Glutamatergic neuron (in vitro differentiated cells): Measurements from ENCODE around the gene TMPRSS7. TPM values are rescaled to one million over a fixed set of nuclear protein-coding genes. Genes with fewer than 3 reads are reported as not detected.

Experiments used
- DNase-seq: peaks from one replicate; pipeline ENCODE4 v3.0.0; 2022
- H3K27ac Mint-ChIP-seq: one replicate; pipeline ENCODE4 v1.8.0; 2020; ENCODE audit warnings: mild to moderate bottlenecking, mixed read lengths, inconsistent platforms; ENCODE audit not compliant: unreplicated experiment
- H3K27me3 Mint-ChIP-seq: one replicate; pipeline ENCODE4 v1.8.0; 2020; ENCODE audit warnings: mild to moderate bottlenecking, moderate library complexity, mixed read lengths, inconsistent platforms; ENCODE audit not compliant: unreplicated experiment
- H3K36me3 Mint-ChIP-seq: one replicate; pipeline ENCODE4 v1.8.0; 2020; ENCODE audit warnings: mild to moderate bottlenecking, mixed read lengths, inconsistent platforms; ENCODE audit not compliant: unreplicated experiment
- H3K4me1 Mint-ChIP-seq: one replicate; pipeline ENCODE4 v1.8.0; 2020; ENCODE audit warnings: mild to moderate bottlenecking, low read depth, mixed read lengths, inconsistent platforms; ENCODE audit not compliant: unreplicated experiment
- H3K4me3 Mint-ChIP-seq: one replicate; pipeline ENCODE4 v1.8.0; 2020; ENCODE audit warnings: mild to moderate bottlenecking, mixed read lengths, inconsistent platforms; ENCODE audit not compliant: unreplicated experiment
- H3K9me3 Mint-ChIP-seq: one replicate; pipeline ENCODE4 v1.8.0; 2020; ENCODE audit warnings: mild to moderate bottlenecking, moderate library complexity, mixed read lengths, inconsistent platforms; ENCODE audit not compliant: unreplicated experiment
- total RNA-seq: library from RNA; stranded (reverse); fragmentation: NEBNext Ultra II Directional; extraction: Animal tissue kit (Norgen Biotek cat#: 25700); gene quantifications from one replicate; pipeline ENCODE4 v1.2.1, GENCODE V29; 2021; ENCODE audit not compliant: unreplicated experiment
- TF ChIP-seq, protein P1 (sequence below): fragments of 200-600 bp; sonication (generic); IDR thresholded peaks from one replicate; pipeline ENCODE4 v1.5.0; 2021; ENCODE audit not compliant: partially characterized antibody, unreplicated experiment

The TMPRSS7 gene
- total RNA-seq, 1 donor from 2014 or later: not detected

DNA sequence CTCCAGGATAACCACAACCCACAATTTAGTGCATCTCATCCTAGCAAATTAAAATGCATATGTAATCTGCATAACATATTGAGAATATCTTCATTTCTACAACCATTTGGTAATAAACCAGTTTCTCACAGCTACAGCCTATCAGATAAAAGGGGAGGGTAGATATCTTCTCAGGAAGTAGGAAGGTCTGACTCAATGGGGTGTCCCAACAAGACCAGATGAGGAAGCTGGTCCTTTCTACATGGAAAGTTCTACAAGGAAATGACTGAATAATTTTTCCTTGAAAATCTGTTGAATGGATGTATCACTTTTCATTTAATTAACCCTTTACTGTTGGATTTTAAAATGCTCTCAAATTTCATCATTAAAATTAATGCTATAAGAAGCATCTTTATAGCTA, 17.4 kb upstream of the TMPRSS7 start:
- H3K27me3 Mint-ChIP-seq: peaks cover 1% of the 10 kb centered on the region
- no peak overlapping the region for H3K27ac Mint-ChIP-seq
- peaks cover 14% of the 10 kb centered on the region for H3K4me1 Mint-ChIP-seq
- H3K4me3 Mint-ChIP-seq: no peak overlapping the region
- peaks cover 2% of the 10 kb centered on the region for H3K9me3 Mint-ChIP-seq
- H3K36me3 Mint-ChIP-seq: peaks cover 8% of the 10 kb centered on the region
- no peak for DNase-seq
- TF ChIP-seq, protein P1, sequence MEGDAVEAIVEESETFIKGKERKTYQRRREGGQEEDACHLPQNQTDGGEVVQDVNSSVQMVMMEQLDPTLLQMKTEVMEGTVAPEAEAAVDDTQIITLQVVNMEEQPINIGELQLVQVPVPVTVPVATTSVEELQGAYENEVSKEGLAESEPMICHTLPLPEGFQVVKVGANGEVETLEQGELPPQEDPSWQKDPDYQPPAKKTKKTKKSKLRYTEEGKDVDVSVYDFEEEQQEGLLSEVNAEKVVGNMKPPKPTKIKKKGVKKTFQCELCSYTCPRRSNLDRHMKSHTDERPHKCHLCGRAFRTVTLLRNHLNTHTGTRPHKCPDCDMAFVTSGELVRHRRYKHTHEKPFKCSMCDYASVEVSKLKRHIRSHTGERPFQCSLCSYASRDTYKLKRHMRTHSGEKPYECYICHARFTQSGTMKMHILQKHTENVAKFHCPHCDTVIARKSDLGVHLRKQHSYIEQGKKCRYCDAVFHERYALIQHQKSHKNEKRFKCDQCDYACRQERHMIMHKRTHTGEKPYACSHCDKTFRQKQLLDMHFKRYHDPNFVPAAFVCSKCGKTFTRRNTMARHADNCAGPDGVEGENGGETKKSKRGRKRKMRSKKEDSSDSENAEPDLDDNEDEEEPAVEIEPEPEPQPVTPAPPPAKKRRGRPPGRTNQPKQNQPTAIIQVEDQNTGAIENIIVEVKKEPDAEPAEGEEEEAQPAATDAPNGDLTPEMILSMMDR: no peak

DNA sequence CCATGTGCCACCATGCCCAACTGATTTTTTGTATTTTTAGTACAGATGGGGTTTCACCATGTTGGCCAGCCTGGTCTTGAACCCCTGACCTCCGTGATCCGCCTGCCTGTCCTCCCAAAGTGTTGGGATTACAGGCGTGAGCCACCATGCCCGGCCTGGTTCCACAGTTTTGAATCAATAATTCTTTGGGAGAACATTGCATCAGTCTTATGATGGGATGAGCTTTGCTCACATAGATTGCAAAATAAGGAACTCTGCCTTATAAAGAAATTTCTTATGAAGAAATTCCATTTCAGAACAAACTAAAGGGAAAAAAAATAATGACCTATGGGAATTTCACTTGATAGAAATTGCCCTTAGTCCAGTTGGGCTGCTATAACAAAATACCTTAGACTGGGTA, 15.8 kb upstream of the TMPRSS7 start:
- H3K27ac Mint-ChIP-seq: no peak overlapping the region

DNA sequence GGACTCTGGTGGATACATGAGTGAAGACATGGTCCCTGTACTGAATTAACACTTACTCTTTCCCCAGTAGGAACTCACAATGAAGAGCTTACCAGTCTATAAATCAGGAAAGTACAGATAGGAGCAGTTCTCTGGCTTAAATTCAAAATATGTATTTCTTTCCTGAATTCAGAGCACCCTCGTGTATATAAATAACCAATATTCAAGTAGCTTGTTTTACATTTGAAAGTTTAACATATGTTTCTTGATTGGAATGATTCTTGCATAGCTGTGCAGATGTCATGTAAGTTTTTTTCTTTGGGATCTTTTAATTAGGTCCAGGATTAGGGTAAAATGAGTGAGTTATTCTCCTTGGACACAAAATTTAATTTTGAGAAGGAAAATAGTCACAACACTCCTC, 14.8 kb upstream of the TMPRSS7 start:
- Mint-ChIP-seq H3K27ac (no peak overlapping the region), H3K4me1 (peaks cover under 1% of the 10 kb centered on the region), H3K36me3 (peaks cover 10% of the 10 kb centered on the region), H3K27me3 (peaks cover 1% of the 10 kb centered on the region), H3K9me3 (no peaks in the 10 kb centered on the region), H3K4me3 (no peak overlapping the region)
- DNase-seq: no peak
- TF ChIP-seq, protein P1: no peak

More for the DNA sequence above, 15.8 kb upstream of the TMPRSS7 start:
- Mint-ChIP-seq H3K9me3 (no peaks in the 10 kb centered on the region), H3K4me3 (no peak overlapping the region), H3K27me3 (peaks cover 1% of the 10 kb centered on the region), H3K36me3 (peaks cover 10% of the 10 kb centered on the region), H3K4me1 (peaks cover under 1% of the 10 kb centered on the region)
- DNase-seq: no peak
- TF ChIP-seq, protein P1: no peak

DNA sequence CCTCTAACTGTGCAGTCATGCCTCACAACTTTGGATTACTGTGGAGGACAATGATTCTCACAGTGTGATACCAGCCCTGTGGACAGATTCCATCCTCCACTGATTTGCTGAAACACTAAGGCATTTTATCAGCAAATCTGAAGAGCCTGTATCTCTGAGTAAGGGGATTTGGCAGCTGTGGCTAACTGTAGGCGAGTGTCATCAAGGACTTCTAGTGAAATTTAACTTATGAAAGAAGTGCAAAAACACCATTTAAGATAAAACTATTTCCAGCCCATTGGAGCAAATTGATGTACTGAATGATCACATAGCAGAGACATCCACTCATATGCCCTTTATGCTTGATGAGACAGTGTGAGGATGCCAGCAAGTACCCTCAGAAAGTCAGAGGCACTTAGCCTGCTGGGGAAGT, 13.9 kb upstream of the TMPRSS7 start:
- H3K4me3 Mint-ChIP-seq: no peak overlapping the region
- no peak overlapping the region for H3K27ac Mint-ChIP-seq
- peaks cover 1% of the 10 kb centered on the region for H3K27me3 Mint-ChIP-seq
- peaks cover 4% of the 10 kb centered on the region for H3K4me1 Mint-ChIP-seq
- TF ChIP-seq, protein P1: no peak
- DNase-seq: no peak
- peaks cover 10% of the 10 kb centered on the region for H3K36me3 Mint-ChIP-seq
- H3K9me3 Mint-ChIP-seq: peaks cover 3% of the 10 kb centered on the region

DNA sequence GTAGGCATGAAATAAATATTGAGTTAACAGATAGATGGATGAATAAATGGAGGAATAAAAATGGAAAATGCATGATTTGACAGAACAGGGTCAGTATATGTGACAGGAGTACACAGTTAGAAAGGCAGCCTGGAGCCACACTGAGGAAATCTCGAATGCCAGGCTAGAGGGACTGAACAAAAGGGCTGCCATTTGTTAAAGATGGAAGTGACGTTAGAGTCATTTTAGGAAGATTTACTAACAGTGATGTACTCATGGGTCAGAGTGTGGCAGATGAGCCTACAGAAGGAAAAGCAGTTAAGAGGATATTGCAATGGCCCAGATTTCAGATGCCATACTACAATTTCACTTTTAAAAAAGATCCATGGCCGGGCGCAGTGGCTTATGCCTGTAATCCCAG, 7.4 kb upstream of the TMPRSS7 start:
- Mint-ChIP-seq H3K4me3 (peak overlapping the region; percentile 20), H3K27ac (no peak overlapping the region), H3K4me1 (peaks cover 5% of the 10 kb centered on the region), H3K36me3 (peaks cover 2% of the 10 kb centered on the region), H3K9me3 (peaks cover 5% of the 10 kb centered on the region), H3K27me3 (no peaks in the 10 kb centered on the region)
- DNase-seq: no peak
- TF ChIP-seq, protein P1: no peak
